ENCODE data around the gene RBM34.
"Not testable (repeated sequence)": the region's sequence is repeated elsewhere in the genome, so short reads cannot be mapped to it uniquely, and the experiment has no call there.

RBM34 gene

GRCh38 chr1:235112297-235113182 lies 48.5 kb downstream of the RBM34 start:
- no peak for DNase-seq

GRCh38 chr1:235111107-235111506 lies 49.9 kb downstream of the RBM34 start:
- DNase-seq, result no peak

GRCh38 chr1:235108876-235109275 lies 52.2 kb downstream of the RBM34 start:
- no peak for DNase-seq

- no peak for DNase-seq
Observed at GRCh38 chr1:235108185-235108593, 52.9 kb downstream of the RBM34 start.

- DNase-seq, result no peak
Observed at GRCh38 chr1:235107368-235108184, 53.5 kb downstream of the RBM34 start.

- DNase-seq, result no peak
Observed at GRCh38 chr1:235106457-235106856, 54.6 kb downstream of the RBM34 start.

GRCh38 chr1:235105051-235106043 lies 55.7 kb downstream of the RBM34 start:
- no peak for DNase-seq

GRCh38 chr1:235102993-235103411 lies 58.0 kb downstream of the RBM34 start:
- no peak for DNase-seq

- DNase-seq, result no peak
Observed at GRCh38 chr1:235102259-235102582, 58.8 kb downstream of the RBM34 start.

GRCh38 chr1:235101558-235102258 lies 59.3 kb downstream of the RBM34 start:
- peak in 1 of 2 donors; percentile 10 for DNase-seq

GRCh38 chr1:235100194-235100772 lies 60.8 kb downstream of the RBM34 start:
- DNase-seq, result no peak

GRCh38 chr1:235098991-235099390 lies 62.1 kb downstream of the RBM34 start:
- DNase-seq, result no peak

GRCh38 chr1:235098547-235098946 lies 62.5 kb downstream of the RBM34 start:
- DNase-seq, result no peak

GRCh38 chr1:235097501-235097900 lies 63.5 kb downstream of the RBM34 start:
- not testable (repeated sequence) for DNase-seq

GRCh38 chr1:235095938-235096562 lies 65.0 kb downstream of the RBM34 start:
- no peak for DNase-seq

- peak; percentile 27 to 70 for DNase-seq
Observed at GRCh38 chr1:235093696-235094592, 67.1 kb downstream of the RBM34 start.

GRCh38 chr1:235093013-235093695 lies 67.9 kb downstream of the RBM34 start:
- no peak for DNase-seq

GRCh38 chr1:235092415-235092814 lies 68.6 kb downstream of the RBM34 start:
- DNase-seq, result not testable (repeated sequence)

- DNase-seq, result not testable (repeated sequence)
Observed at GRCh38 chr1:235092045-235092406, 69.0 kb downstream of the RBM34 start.
